ENCODE measurements around the gene MRPL42. TPM values are rescaled to one million over a fixed set of nuclear protein-coding genes. Genes with fewer than 3 reads are reported as not detected.

Gene MRPL42
- polyA plus RNA-seq, 1 donor (not counting 4 experiments of a cell fraction or from before 2014, with no cell fraction given), result 110 TPM

- no peak for DNase-seq (ENCODE audit: low read depth, low spot score)
- H3K4me1 ChIP-seq (ENCODE audit: control insufficient read depth, extremely low read depth, insufficient read depth, low read length), result peaks cover 11% of the 10 kb centered on the region
- no peaks in the 10 kb centered on the region for H3K9me3 ChIP-seq (ENCODE audit: control insufficient read depth, low read depth, low read length)
- dilution Hi-C loops (cut with MboI; ENCODE audit: extremely low pct_ligation_motif_present, low sequenced_read_pairs), result no loop called here
- H3K79me2 ChIP-seq (ENCODE audit: control insufficient read depth, insufficient read depth, low read length), result peaks cover 40% of the 10 kb centered on the region
- H2AFZ ChIP-seq (ENCODE audit: control insufficient read depth, low read length), result peak overlapping the region; percentile 33
- H3K4me3 ChIP-seq (ENCODE audit: control insufficient read depth in 2 of 3, extremely low read depth in 1 of 3, insufficient read depth in 2 of 3, low read depth in 1 of 3, low read length in 3 of 3), result peak overlapping the region in 1 of 3 experiments; percentile 95
- peak overlapping the region; percentile 84 for H3K4me2 ChIP-seq (ENCODE audit: control insufficient read depth, extremely low read depth, insufficient read depth, low read depth, low read length)
- FAIRE-seq, result no peak
- no peaks in the 10 kb centered on the region for H3K9me1 ChIP-seq (ENCODE audit: control insufficient read depth, extremely low read depth, insufficient read depth, low read length)
- H3K27ac ChIP-seq (ENCODE audit: control insufficient read depth, insufficient read depth, low read length), result peak overlapping the region; percentile 91
- H3K9ac ChIP-seq (ENCODE audit: control insufficient read depth, extremely low read depth, insufficient read depth, low read length), result peak overlapping the region; percentile 98
- no peaks in the 10 kb centered on the region for H3K27me3 ChIP-seq (ENCODE audit: control insufficient read depth, extremely low read depth, insufficient read depth, low read length)
- H4K20me1 ChIP-seq (ENCODE audit: control insufficient read depth, extremely low read depth, insufficient read depth, low read length), result no peaks in the 10 kb centered on the region
- H3K36me3 ChIP-seq (ENCODE audit: control insufficient read depth in 2 of 2, extremely low read depth in 1 of 2, insufficient read depth in 2 of 2, low read length in 2 of 2), result peaks cover 4 to 5% of the 10 kb centered on the region in 2 experiments
- TF ChIP-seq CTCF (optimal IDR thresholded peaks at IDR 0.05 in 1 of 3, IDR thresholded peaks at IDR 0.05 in 1 of 3, conservative IDR thresholded peaks at IDR 0.05 in 1 of 3; ENCODE audit: extremely low read depth in 1 of 3, insufficient read depth in 2 of 3, low read length in 3 of 3) (no peak), EZH2 (IDR thresholded peaks at IDR 0.05; ENCODE audit: low read length) (no peak)
These were observed 526 bp upstream of the MRPL42 start for GRCh38 chr12:93466625-93467350.

GRCh38 chr12:93468008-93468371 is 676 bp downstream of the MRPL42 start:
- FAIRE-seq (no peak), DNase-seq (ENCODE audit: low read depth, low spot score) (no peak)
- H3K36me3 ChIP-seq (ENCODE audit: control insufficient read depth in 2 of 2, extremely low read depth in 1 of 2, insufficient read depth in 2 of 2, low read length in 2 of 2), result peaks cover 4 to 5% of the 10 kb centered on the region in 2 experiments
- H3K27me3 ChIP-seq (ENCODE audit: control insufficient read depth, extremely low read depth, insufficient read depth, low read length), result no peaks in the 10 kb centered on the region
- no peaks in the 10 kb centered on the region for H3K9me3 ChIP-seq (ENCODE audit: control insufficient read depth, low read depth, low read length)
- peak overlapping the region; percentile 84 for H3K4me2 ChIP-seq (ENCODE audit: control insufficient read depth, extremely low read depth, insufficient read depth, low read depth, low read length)
- H3K9ac ChIP-seq (ENCODE audit: control insufficient read depth, extremely low read depth, insufficient read depth, low read length), result peak overlapping the region; percentile 98
- dilution Hi-C loops (cut with MboI; ENCODE audit: extremely low pct_ligation_motif_present, low sequenced_read_pairs), result no loop called here
- no peak for TF ChIP-seq CTCF (optimal IDR thresholded peaks at IDR 0.05 in 1 of 3, IDR thresholded peaks at IDR 0.05 in 1 of 3, conservative IDR thresholded peaks at IDR 0.05 in 1 of 3; ENCODE audit: extremely low read depth in 1 of 3, insufficient read depth in 2 of 3, low read length in 3 of 3)
- no peak for TF ChIP-seq EZH2 (IDR thresholded peaks at IDR 0.05; ENCODE audit: low read length)
- peaks cover 11% of the 10 kb centered on the region for H3K4me1 ChIP-seq (ENCODE audit: control insufficient read depth, extremely low read depth, insufficient read depth, low read length)
- peak overlapping the region; percentile 91 for H3K27ac ChIP-seq (ENCODE audit: control insufficient read depth, insufficient read depth, low read length)
- H3K4me3 ChIP-seq (ENCODE audit: control insufficient read depth in 2 of 3, extremely low read depth in 1 of 3, insufficient read depth in 2 of 3, low read depth in 1 of 3, low read length in 3 of 3), result peak overlapping the region; percentile 54 to 95 (median 91)
- H3K9me1 ChIP-seq (ENCODE audit: control insufficient read depth, extremely low read depth, insufficient read depth, low read length), result no peaks in the 10 kb centered on the region
- H2AFZ ChIP-seq (ENCODE audit: control insufficient read depth, low read length), result peak overlapping the region; percentile 100
- no peaks in the 10 kb centered on the region for H4K20me1 ChIP-seq (ENCODE audit: control insufficient read depth, extremely low read depth, insufficient read depth, low read length)
- peaks cover 47% of the 10 kb centered on the region for H3K79me2 ChIP-seq (ENCODE audit: control insufficient read depth, insufficient read depth, low read length)

All from keratinocyte (primary cell).